GM12864 (cell line): ENCODE results near the gene GET3.

Experiments used
- DNase-seq: peaks from one replicate; pipeline ENCODE4 v3.0.0-alpha.2; 2011; ENCODE audit warnings: low read depth
- H3K4me3 ChIP-seq: 2 replicates; pipeline ENCODE4 v1.5.1; 2011; ENCODE audit warnings: mild to moderate bottlenecking, low read depth, low read length, control low read depth
- CTCF ChIP-seq: IDR thresholded peaks from 2 replicates; pipeline ENCODE4 v1.5.1; 2011; ENCODE audit warnings: low read depth, mild to moderate bottlenecking, moderate library complexity, low read length, control low read depth, inconsistent platforms; ENCODE audit errors: missing control alignments

The GET3 gene

GRCh38 chr19:12786141-12786870 is 49.0 kb downstream of the GET3 start:
- H3K4me3 ChIP-seq, result no peak overlapping the region
- DNase-seq, result no peak
- no peak for TF ChIP-seq CTCF

GRCh38 chr19:12786952-12787351 is 49.7 kb downstream of the GET3 start:
- TF ChIP-seq CTCF, result no peak
- DNase-seq, result no peak
- no peak overlapping the region for H3K4me3 ChIP-seq

- no peak for TF ChIP-seq CTCF
- DNase-seq, result no peak
These were observed 50.2 kb downstream of the GET3 start for GRCh38 chr19:12787458-12787857.

GRCh38 chr19:12788042-12788681 is 50.9 kb downstream of the GET3 start:
- DNase-seq, result no peak
- H3K4me3 ChIP-seq, result peak overlapping the region; percentile 46
- TF ChIP-seq CTCF, result no peak

More at GRCh38 chr19:12787458-12787857, 50.2 kb downstream of the GET3 start:
- no peak overlapping the region for H3K4me3 ChIP-seq

GRCh38 chr19:12788682-12789097 is 51.4 kb downstream of the GET3 start:
- peak overlapping the region; percentile 46 for H3K4me3 ChIP-seq
- TF ChIP-seq CTCF, result no peak
- no peak for DNase-seq

GRCh38 chr19:12789098-12789903 is 52.0 kb downstream of the GET3 start:
- TF ChIP-seq CTCF, result no peak
- no peak for DNase-seq
- H3K4me3 ChIP-seq, result peak overlapping the region; percentile 46
